Peyer's patch (tissue), 4 donors: ENCODE measurements around the gene SHMT2.

Experiments
- CTCF ChIP-seq, 6 experiments: fragments of 450-650 bp in 4 of 6; fragments of 200-600 bp in 2 of 6; sonication (generic) in 1 of 6; IDR thresholded peaks; one replicate each; pipeline ENCODE4 v1.5.1; 2017 to 2019; ENCODE audit warnings: antibody characterized with exemption in 6 of 6, mild to moderate bottlenecking in 3 of 6, moderate library complexity in 1 of 6
- POLR2A ChIP-seq, 2 donors: fragments of 450-650 bp; IDR thresholded peaks; one replicate each; pipeline ENCODE4 v1.5.1; 2017; ENCODE audit warnings: antibody characterized with exemption in 2 of 2, mild to moderate bottlenecking in 2 of 2, moderate library complexity in 2 of 2

- no peak for TF ChIP-seq CTCF (IDR thresholded peaks at IDR 0.05)
- no peak for TF ChIP-seq POLR2A (IDR thresholded peaks at IDR 0.05)
These were observed 41.5 kb downstream of the SHMT2 start for GRCh38 chr12:57270966-57271470.
